ENCODE data around the gene CHSY1.
A peak's percentile ranks its signal among the peaks of the same experiment; 100 is the strongest.
"Not testable (repeated sequence)": the region's sequence is repeated elsewhere in the genome, so short reads cannot be mapped to it uniquely, and the experiment has no call there.

CHSY1 gene

DNA sequence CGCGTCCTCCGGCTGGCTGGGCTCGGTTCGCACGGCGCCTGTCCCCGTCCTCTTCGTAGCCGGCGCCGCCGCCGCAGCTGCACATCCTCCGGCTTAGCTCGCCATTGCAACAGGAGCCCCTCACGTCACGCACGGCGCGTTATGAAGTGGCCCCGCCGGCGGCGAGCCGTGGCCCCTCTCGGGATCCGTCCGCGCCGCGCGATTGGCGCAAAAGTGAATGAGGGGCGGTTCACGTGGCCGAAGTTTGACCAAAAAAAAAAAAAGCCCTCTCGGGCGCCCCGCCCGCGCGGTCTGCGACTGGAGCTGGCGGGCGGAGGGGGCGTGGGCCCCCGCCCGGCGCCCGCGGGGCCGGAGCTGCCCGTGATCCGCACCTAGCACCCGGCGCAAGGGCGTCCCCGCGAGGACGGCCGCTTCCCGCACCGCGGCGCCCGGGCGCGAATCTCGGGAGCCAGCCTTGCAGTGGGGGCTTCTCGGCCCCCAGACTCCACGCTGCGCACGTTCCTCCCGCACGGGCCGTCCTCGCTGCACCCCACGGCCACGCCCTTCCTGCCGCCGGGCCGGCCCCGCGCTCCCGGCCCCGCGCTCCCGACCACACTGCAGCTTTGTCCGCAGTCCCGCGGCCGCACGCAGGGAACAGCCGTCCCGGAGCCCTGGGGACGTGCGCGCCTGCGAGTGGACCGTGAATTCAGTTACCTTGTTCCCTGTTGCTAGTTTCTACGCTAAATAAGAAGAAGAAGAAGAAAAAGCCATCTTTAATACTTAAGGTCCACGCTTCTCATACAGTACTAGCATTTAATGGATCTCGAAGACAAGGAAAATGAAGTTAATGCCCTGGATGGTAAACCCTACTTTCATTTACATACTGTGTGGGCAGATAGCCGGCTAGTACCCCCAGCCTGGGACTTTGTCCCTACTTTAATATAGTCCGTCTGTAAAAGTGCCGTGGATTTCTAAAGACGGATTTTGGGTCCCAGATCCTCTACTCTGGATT lies at the start of gene CHSY1:
TSS of gene CHSY1 (minus strand) at position 219 of the 991 bp plus-strand sequence. CDS start 592 bp downstream, outside the sequence.
- peak; percentile 87 for DNase-seq (ENCODE audit: low spot score)

GRCh38 chr15:101296418-101297405 lies 44.9 kb upstream of the CHSY1 start:
- DNase-seq (ENCODE audit: low spot score) = peak; percentile 56

GRCh38 chr15:101295607-101296161 lies 43.8 kb upstream of the CHSY1 start:
- peak; percentile 72 for DNase-seq (ENCODE audit: low spot score)

DNA sequence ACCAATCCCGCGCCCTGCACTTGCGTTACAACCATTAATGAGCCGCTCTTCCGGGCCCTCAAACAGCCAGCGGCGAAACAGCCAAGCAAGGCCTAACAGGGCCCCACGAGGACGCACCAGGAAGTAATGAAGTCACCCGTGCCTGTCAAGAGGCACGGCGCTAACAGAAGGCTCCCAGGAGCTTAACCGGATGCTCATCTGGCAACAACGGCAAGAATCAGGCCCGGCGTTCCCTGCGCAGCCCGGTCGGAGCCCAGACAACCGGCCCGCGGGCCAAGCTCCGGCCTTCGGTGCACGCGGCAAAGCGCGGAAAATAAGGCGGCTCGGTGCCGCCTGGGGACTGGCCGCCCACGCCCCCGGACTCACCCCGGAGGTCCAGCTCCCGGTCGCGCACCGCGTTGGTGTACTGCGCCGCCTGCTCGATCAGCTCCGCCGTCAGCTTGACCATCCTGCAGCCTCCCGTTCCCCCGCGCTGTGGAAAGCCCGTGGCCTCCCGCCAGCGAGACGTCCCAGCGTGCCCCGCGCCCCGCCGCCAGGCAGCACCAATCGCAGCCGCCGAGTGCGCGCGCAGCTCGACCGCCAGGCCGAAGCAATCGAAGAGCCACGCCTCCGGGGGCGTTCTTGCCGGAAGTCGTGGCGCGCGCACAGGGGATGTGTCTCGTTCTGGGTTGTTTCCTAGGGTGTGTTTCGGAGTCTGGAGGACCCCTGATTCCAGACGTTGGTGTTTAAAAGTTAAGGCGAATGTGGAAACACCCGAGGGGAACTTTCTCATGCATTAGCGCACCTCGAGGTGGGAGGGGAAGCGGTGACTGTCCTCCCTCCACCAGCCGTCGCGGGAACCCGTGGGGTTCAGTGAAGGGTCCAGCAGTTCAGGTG lies 43.1 kb upstream of the CHSY1 start, which contains the start of gene SNRPA1:
TSS of gene SNRPA1 (minus strand) at position 518 of the 876 bp plus-strand sequence. CDS start at position 448, 70 bp downstream.
- peak; percentile 94 for DNase-seq (ENCODE audit: low spot score)

DNA sequence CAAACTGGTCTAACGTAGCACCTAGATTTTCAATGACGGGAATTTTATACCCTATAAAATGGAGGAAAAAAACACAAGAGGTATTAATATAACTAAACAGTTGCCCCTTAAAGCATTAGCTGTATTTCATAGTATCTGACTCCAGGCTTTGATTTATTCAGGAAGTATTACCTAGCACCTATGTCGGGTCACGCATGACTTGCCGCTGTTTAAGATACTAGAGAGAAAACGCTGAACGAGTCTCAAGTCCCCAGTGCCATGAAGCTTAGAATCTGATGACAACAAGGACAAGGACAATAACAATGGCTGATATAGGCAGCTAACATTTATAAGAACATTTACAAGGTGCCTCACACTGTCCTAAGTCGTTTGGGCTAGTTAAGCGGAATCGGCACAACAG lies 41.3 kb upstream of the CHSY1 start:
- no peak for DNase-seq (ENCODE audit: low spot score)

DNA sequence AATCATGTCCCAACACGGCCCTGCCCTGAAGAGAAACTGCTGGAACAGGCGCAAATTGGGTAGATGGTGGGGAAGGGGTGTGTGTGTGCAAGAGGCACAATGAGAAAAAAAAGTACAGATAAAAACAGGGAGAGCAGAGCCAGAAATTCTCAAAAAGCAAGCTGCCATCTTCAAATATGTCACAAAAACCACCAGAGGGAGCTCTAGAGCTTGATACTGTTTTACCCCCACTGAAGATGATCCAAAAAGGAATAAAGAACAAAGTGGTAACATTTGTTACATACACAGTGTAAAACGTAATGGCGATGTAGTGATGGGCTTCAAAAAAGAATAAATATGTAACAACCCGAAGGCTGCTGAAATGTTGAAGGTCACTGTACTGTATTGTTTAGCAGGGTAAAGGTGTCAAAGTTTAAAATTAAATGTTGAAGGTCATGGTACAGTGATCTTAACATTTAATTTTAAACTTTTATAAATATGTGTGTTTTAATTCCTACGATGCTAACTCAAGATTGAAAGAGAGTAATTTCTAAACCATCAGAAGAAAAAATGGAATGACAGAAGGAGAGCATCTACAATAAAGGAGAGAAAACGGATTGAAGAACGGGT lies 37.2 kb upstream of the CHSY1 start:
- DNase-seq (ENCODE audit: low spot score) = peak; percentile 54

DNA sequence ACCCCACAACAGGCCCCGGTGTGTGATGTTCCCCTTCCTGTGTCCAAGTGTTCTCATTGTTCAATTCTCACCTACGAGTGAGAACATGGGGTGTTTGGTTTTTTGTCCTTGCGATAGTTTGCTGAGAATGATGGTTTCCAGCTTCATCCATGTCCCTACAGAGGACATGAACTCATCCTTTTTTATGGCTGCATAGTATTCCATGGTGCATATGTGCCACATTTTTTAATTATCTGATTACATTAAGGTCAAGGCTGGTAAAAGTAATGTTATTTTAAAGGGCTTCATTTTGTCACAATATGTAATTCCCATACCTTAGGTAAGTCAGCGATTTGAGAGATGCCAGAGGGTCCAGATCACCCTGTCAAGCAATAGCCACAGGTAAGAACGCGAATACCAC lies 35.5 kb upstream of the CHSY1 start:
- DNase-seq (ENCODE audit: low spot score) = not testable (repeated sequence)

DNA sequence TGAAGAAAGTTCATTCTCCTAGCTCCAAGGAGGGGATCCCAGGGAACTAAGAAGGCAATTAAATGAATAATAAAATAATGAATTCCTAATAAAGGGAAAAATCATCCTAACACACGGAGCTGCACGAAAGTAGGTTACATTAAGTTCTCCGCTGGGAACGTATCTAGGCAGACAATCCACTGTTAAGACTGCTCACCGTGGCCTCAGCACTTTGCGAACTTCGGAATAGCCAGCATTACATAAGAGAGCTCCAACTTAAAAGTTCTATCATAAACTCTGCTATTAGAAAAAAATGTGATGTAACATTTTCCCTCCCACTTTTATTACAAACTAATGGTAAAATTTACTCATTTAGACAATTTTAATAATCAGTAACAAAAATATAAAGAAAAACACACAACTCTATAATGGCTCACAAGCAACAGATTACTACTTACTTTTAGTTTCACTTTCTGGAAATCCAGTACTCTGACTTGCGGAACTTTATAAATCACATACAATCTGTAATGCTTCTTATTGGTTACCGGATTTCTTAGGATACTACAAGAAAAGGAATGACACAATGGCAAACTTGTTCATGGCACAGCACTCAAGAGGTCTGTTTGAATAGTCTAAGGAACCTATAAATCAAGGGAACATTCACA lies 34.7 kb upstream of the CHSY1 start:
- DNase-seq (ENCODE audit: low spot score) = no peak

DNA sequence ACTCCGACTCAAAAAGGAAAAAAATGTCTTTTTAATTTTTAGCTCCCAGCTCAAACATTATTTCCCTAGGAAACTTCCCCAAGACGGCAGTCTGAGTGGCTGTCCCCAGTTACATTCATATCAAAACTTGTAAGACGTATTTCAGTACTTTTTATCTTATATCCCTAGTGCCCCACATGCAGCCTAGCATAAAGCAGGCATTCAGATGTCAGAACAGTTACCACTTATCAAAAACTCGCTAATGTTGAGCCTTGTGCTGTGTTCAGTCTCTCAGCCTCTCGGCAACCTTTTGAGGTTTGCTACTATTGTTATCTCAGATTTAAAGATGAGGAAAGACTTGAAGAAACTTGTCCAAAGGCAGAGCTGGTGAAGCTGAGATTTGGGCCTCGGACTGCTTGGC lies 32.1 kb upstream of the CHSY1 start:
- DNase-seq (ENCODE audit: low spot score) = no peak

DNA sequence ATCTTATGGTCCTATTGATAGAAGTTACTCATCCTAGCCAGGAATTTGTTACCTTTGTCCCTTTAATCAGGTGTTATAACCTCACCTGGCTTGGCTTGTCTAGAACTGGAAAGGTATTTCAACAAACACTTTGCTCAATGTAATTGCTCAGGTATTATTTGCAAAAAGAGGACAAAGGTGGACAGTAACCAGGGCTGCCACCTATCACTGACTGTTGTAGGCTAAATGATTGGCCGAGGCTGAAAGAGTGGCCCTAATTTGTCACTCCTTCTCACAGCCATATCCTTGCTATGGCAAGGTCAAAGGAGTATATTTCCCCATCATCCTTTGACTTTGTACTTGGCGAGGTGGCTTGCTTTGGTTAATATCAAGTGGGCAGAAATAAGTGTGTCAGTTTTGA lies 28.2 kb upstream of the CHSY1 start:
- DNase-seq (ENCODE audit: low spot score) = no peak

- no peak for DNase-seq (ENCODE audit: low spot score)
Measured at GRCh38 chr15:101277943-101278564, 26.2 kb upstream of the CHSY1 start.

GRCh38 chr15:101277038-101277822 lies 25.4 kb upstream of the CHSY1 start, which contains the start of gene SELENOS:
Gene SELENOS, minus strand, starts transcription at chr15:101277485. Its CDS starts 68 bp downstream, at chr15:101277417.
- peak; percentile 85 for DNase-seq (ENCODE audit: low spot score)

DNA sequence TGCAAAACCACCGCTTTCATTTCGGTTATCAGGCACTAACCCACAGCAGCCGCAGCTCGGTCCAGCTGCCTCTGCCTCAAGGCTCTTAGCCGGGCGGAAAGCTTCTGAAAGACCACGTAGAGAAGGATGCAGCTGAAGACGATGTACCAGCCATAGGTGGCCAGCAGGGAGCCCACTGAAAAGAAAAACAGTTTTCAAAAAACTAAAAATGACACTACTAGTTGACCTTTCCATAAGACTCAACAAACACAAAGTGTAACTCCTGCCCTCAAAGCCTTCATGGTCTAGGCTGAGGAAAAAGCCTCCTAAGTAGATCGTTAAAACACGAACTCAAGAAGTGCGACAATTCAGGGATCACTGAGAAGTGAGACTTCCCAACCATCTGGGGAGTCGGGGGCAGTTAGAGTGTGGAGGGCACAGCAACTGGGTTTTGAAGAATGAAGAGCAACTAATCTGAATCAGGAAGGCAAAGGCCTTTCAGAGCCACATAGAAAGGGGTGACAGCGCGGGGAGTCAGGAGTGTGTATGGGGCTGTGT lies 24.7 kb upstream of the CHSY1 start:
- peak; percentile 36 for DNase-seq (ENCODE audit: low spot score)

DNA sequence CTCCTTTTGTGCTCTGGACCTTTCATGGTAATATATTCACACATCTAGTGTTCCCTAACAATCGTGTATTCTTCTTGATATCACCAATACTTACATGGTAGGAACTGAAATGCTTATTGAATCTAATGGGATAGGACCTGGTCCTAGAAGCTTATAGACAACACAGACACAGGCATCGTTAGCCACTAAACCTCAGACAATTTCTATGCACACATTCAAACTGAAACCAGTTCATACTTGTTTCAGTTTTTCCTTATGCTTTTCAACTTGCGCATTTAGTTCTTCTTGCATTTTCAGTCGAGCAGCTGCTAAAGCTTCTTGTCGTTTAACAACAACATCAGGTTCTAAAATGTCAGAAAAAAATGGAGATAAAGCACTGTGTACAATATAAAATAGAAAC lies 23.2 kb upstream of the CHSY1 start:
- no peak for DNase-seq (ENCODE audit: low spot score)

DNA sequence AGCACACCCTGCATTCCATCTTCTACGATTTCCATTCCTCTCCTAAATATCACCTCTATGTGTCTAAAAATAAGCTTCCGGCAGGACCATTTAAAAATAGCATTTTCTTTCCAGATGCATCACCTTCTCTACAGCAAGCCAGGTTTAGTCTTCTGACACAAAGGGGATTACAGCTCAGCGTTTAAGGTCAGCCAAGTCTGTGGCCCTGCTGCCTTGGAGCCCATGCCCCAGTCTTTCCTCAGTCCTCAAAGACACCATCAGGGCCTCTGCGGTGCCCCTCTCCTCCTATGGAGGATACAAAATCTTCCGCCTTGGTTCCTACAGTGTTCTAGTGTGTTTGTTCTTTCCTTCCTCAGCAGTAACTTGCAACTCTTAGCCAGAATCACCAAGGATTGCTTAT lies 21.7 kb upstream of the CHSY1 start:
- DNase-seq (ENCODE audit: low spot score) = no peak

GRCh38 chr15:101272584-101272983 lies 20.7 kb upstream of the CHSY1 start:
- DNase-seq (ENCODE audit: low spot score) = no peak

DNA sequence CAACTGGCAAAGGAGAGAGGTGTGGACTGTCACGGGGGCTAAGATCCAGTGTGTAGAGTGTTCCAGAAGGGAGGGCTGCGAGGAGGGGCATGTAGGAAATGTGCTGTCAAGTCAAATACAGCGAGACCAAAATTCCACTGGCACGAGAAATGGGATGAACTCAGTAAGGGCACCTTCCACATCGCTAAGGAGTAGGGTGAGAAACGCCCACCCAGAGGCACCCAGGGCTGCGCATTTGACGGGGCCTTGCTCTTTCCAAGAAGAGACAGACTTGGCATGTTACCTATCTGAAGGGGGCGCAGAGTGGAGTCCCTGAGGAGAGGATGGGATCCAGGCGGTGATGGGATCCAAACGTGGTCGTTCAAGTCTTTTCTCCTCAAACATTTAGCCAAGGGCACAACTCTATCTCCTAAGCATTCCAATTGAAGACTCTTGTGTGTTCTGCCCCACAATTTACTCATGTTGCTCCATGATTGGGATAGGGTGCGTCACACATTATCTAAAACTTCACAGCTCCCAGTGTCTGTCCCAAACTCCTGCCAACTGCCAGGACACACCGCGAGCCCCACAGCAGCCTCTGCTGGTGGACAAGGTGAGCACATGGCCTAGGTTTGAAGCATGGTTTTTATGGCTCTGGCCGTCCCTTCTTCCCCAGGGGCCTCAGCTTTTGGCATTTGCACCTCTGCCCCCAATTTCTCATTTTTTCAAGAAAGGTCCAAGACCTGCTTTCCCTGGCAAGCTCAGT lies 17.8 kb upstream of the CHSY1 start:
- no peak for DNase-seq (ENCODE audit: low spot score)
